Tibial nerve (tissue), 4 donors: ENCODE data around the gene KEL. TPM values are rescaled to one million over a fixed set of nuclear protein-coding genes. Genes with fewer than 3 reads are reported as not detected.

Experiments used
- DNase-seq, 2 donors: peaks; one replicate each; pipeline ENCODE4 v3.0.0-alpha.2; 2019; ENCODE audit warnings: low spot score in 2 of 2
- H3K27ac ChIP-seq, 4 donors: fragments of 200-600 bp; sonication (generic) in 3 of 4; one replicate each; pipeline ENCODE4 v1.5.1; 2017 to 2019; ENCODE audit warnings: mild to moderate bottlenecking in 1 of 4
- H3K27me3 ChIP-seq, 2 donors: fragments of 200-600 bp; sonication (generic) in 1 of 2; one replicate each; pipeline versions ENCODE4 v1.5.1 to v1.6.0; 2017 to 2019
- H3K36me3 ChIP-seq, 3 donors: fragments of 200-600 bp; sonication (generic); one replicate each; pipeline ENCODE4 v1.5.1; 2018 to 2019
- H3K4me1 ChIP-seq, 4 donors: fragments of 200-600 bp; sonication (generic) in 3 of 4; one replicate each; pipeline ENCODE4 v1.5.1; 2017 to 2019
- H3K4me3 ChIP-seq, 4 donors: fragments of 200-600 bp; sonication (generic) in 3 of 4; one replicate each; pipeline ENCODE4 v1.5.1; 2017 to 2019; ENCODE audit warnings: mild to moderate bottlenecking in 1 of 4, moderate library complexity in 1 of 4
- H3K9me3 ChIP-seq, 4 donors: fragments of 200-600 bp; sonication (generic) in 3 of 4; one replicate each; pipeline ENCODE4 v1.5.1; 2017 to 2019
- EP300 ChIP-seq, 2 donors: sonication (generic); formaldehyde crosslinking; IDR thresholded peaks; one replicate each; pipeline ENCODE4 v1.6.1; 2017; ENCODE audit warnings: antibody characterized with exemption in 2 of 2, mild to moderate bottlenecking in 1 of 2
- POLR2A ChIP-seq, 2 donors: fragments of 450-650 bp; IDR thresholded peaks; one replicate each; pipeline ENCODE4 v1.6.1; 2017; ENCODE audit warnings: antibody characterized with exemption in 2 of 2, mild to moderate bottlenecking in 2 of 2, moderate library complexity in 2 of 2
- WGBS, 2 donors: methylation state at CpG; one replicate each; pipeline ENCODE4 v1.1.5; 2018; 5-methylcytosine and 5-hydroxymethylcytosine counted together
- total RNA-seq, 4 donors: library from RNA; depleted of rRNA; stranded (reverse); fragments of >200 nt; gene quantifications; one replicate each; pipeline ENCODE4 v1.1.0, GENCODE V29; 2016
- TF ChIP-seq, protein P1 (sequence below), 5 experiments: fragments of 200-600 bp in 3 of 5; fragments of 450-650 bp in 2 of 5; sonication (generic) in 3 of 5; IDR thresholded peaks; one replicate each; pipeline ENCODE4 v1.5.1; 2016 to 2019; ENCODE audit warnings: antibody characterized with exemption in 5 of 5, mild to moderate bottlenecking in 3 of 5, moderate library complexity in 2 of 5

Gene KEL
- total RNA-seq, 4 donors from 2014 or later: 0.59 to 0.87 (median 0.61) TPM

GRCh38 chr7:142961595-142961972 is 579 bp downstream of the KEL start:
- DNase-seq: no peak
- WGBS, 2 donors: 85 to 89% methylated on average over 4 of the region's 4 CpGs
- Histone ChIP-seq H3K27ac (no peak overlapping the region), H3K4me1 (no peaks in the 10 kb centered on the region), H3K27me3 (no peaks in the 10 kb centered on the region), H3K9me3 (no peaks in the 10 kb centered on the region), H3K36me3 (no peaks in the 10 kb centered on the region), H3K4me3 (no peak overlapping the region)
- TF ChIP-seq POLR2A (IDR thresholded peaks at IDR 0.05): no peak
- TF ChIP-seq, protein P1, sequence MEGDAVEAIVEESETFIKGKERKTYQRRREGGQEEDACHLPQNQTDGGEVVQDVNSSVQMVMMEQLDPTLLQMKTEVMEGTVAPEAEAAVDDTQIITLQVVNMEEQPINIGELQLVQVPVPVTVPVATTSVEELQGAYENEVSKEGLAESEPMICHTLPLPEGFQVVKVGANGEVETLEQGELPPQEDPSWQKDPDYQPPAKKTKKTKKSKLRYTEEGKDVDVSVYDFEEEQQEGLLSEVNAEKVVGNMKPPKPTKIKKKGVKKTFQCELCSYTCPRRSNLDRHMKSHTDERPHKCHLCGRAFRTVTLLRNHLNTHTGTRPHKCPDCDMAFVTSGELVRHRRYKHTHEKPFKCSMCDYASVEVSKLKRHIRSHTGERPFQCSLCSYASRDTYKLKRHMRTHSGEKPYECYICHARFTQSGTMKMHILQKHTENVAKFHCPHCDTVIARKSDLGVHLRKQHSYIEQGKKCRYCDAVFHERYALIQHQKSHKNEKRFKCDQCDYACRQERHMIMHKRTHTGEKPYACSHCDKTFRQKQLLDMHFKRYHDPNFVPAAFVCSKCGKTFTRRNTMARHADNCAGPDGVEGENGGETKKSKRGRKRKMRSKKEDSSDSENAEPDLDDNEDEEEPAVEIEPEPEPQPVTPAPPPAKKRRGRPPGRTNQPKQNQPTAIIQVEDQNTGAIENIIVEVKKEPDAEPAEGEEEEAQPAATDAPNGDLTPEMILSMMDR (IDR thresholded peaks at IDR 0.05): no peak
- TF ChIP-seq EP300 (IDR thresholded peaks at IDR 0.05): no peak

DNA sequence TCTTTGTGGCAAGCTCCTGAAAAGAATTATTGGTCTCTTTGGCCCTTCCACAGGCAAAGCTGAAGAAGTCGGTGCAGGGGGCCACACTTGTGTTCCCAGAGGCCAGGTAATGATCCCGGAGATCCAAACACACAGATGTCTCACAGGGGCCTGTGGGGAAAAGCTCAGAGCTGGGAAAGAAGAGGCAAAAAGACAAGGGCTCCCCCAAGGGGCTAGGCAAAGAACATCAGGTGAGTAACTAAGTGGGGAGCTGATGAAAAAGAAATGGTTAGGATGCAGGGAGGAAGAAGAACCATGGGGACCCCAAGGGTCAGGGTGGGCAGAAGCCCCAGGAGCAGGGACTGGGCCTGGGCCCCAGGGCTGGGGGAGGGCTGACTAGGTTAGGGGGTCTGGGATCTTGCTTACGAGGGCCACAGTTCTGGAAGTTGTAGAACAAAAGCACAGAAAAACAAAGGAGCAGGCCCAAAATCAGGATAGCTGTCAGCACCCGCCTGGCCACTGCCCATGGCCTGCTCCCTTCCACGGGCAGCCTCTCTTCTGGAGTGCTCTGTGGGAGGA is 1.1 kb downstream of the KEL start:
- TF ChIP-seq, protein P1 (IDR thresholded peaks at IDR 0.05): no peak
- TF ChIP-seq EP300 (IDR thresholded peaks at IDR 0.05) (no peak), POLR2A (IDR thresholded peaks at IDR 0.05) (no peak)
- no peaks in the 10 kb centered on the region for H3K9me3 ChIP-seq
- WGBS, 2 donors: 85 to 91% methylated on average over 5 of the region's 5 CpGs

DNA sequence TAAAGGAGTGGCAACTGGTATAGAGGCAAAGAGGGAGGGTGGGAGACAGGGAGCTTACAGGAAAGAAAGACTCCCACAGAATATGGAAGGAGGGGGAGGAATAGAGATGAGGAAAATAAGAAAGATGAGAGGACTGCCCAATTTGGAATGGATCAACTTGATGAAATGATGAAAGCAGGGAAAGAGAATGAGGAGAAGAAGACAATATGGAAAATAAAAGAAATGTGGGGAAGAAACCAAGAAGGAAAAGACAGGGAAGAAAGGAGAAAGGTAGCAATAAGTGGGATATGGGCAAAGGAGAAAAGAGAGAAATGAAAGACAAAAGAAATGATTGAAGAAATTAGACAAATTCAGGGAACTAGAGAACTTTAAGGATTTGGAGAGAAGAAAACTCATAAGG is 3.0 kb downstream of the KEL start:
- Histone ChIP-seq H3K27ac (no peak overlapping the region), H3K27me3 (no peaks in the 10 kb centered on the region), H3K4me3 (no peak overlapping the region), H3K4me1 (no peaks in the 10 kb centered on the region), H3K36me3 (peaks cover 0 to 4% (median 0%) of the 10 kb centered on the region in 3 donors), H3K9me3 (peaks cover 0 to 5% (median 0%) of the 10 kb centered on the region in 4 donors)
- TF ChIP-seq POLR2A (IDR thresholded peaks at IDR 0.05): no peak
- no peak for TF ChIP-seq EP300 (IDR thresholded peaks at IDR 0.05)
- TF ChIP-seq, protein P1 (IDR thresholded peaks at IDR 0.05): no peak
- no peak for DNase-seq

More for the DNA sequence above, 1.1 kb downstream of the KEL start:
- Histone ChIP-seq H3K4me1 (no peaks in the 10 kb centered on the region), H3K27ac (no peak overlapping the region), H3K27me3 (no peaks in the 10 kb centered on the region), H3K36me3 (no peaks in the 10 kb centered on the region), H3K4me3 (no peak overlapping the region)
- no peak for DNase-seq

DNA sequence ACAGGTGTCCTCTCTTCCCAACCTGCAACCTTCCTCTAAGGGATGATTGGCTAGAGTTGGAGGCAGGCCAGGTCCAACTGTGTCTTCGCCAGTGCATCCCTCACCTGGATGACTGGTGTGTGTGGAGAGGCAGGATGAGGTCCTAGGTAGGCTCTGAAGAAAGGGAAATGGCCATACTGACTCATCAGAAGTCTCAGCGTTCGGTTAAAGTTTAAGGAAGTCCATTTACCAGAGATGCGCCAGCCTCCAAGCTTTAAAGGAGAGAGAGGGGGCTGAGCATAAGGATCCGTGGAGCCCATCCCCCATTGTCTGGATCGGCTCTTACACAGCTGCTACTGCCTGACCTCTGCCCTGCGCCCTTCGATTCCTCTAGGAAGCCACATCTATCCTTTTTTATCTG is 4.4 kb downstream of the KEL start:
- H3K36me3 ChIP-seq: peaks cover 0 to 15% (median 0%) of the 10 kb centered on the region in 3 donors
- no peak for TF ChIP-seq POLR2A (IDR thresholded peaks at IDR 0.05)
- TF ChIP-seq EP300 (IDR thresholded peaks at IDR 0.05): no peak
- TF ChIP-seq, protein P1 (IDR thresholded peaks at IDR 0.05): no peak
- no peak overlapping the region for H3K27ac ChIP-seq
- WGBS, 2 donors: 73 to 79% methylated on average over 8 of the region's 8 CpGs
- no peak for DNase-seq
- H3K4me1 ChIP-seq: no peaks in the 10 kb centered on the region
- no peak overlapping the region for H3K4me3 ChIP-seq
- peaks cover 0 to 5% (median 0%) of the 10 kb centered on the region in 4 donors for H3K9me3 ChIP-seq
- H3K27me3 ChIP-seq: no peaks in the 10 kb centered on the region

GRCh38 chr7:142956951-142957623 is 5.1 kb downstream of the KEL start:
- Histone ChIP-seq H3K9me3 (peaks cover 0 to 5% (median 0%) of the 10 kb centered on the region in 4 donors), H3K27me3 (no peaks in the 10 kb centered on the region), H3K4me3 (no peak overlapping the region), H3K27ac (no peak overlapping the region), H3K36me3 (peaks cover 0 to 15% (median 0%) of the 10 kb centered on the region in 3 donors), H3K4me1 (no peaks in the 10 kb centered on the region)
- TF ChIP-seq, protein P1 (IDR thresholded peaks at IDR 0.05): no peak
- TF ChIP-seq EP300 (IDR thresholded peaks at IDR 0.05): no peak
- no peak for TF ChIP-seq POLR2A (IDR thresholded peaks at IDR 0.05)
- WGBS, 2 donors: 76 to 81% methylated on average over 3 of the region's 3 CpGs
- DNase-seq: no peak
